RWPE1 (cell line): Measurements from ENCODE around the gene KCNB1.

Experiments used
- CTCF ChIA-PET: fragments of 350-600 bp; sonication (Branson Sonifier 250); formaldehyde crosslinking; extraction: SDS; loops from one replicate; lab custom pipeline; 2021; lab: Yijun Ruan, JAX
- POLR2A ChIA-PET: fragments of 400-600 bp; formaldehyde crosslinking; extraction: SDS; loops from one replicate; lab custom pipeline; 2020; ENCODE audit warnings: antibody characterized with exemption; ENCODE audit not compliant: low non-redundant PET; lab: Yijun Ruan, JAX
- DNase-seq: peaks from one replicate; pipeline ENCODE4 v3.0.0; 2012; ENCODE audit warnings: low spot score
- H3K27ac ChIP-seq: fragments of 450-650 bp; 2 replicates; pipeline ENCODE4 v1.5.1; 2017
- CTCF ChIP-seq: fragments of 450-650 bp; conservative IDR thresholded peaks from 2 replicates; pipeline ENCODE4 v1.5.1; 2017; ENCODE audit warnings: low read depth, mild to moderate bottlenecking

The KCNB1 gene

GRCh38 chr20:49455691-49456090 lies 26.8 kb downstream of the KCNB1 start:
- no peak for DNase-seq
- no peak for TF ChIP-seq CTCF
- ChIA-PET CTCF (interaction anchor here (0.6 to 0.7 kb wide), 2 partner anchors 37 to 42 kb away, joined by 3 read pairs; no protein-coding TSS in a partner anchor), POLR2A (no interaction called here)
- no peak overlapping the region for H3K27ac ChIP-seq

GRCh38 chr20:49452011-49452482 lies 30.4 kb downstream of the KCNB1 start:
- DNase-seq, result peak; percentile 42
- ChIA-PET POLR2A (no interaction called here), CTCF (interaction anchor here (0.8 to 0.9 kb wide), 3 partner anchors 15 to 612 kb away, joined by 3 to 7 read pairs (median 3); no protein-coding TSS in a partner anchor)

GRCh38 chr20:49450281-49450721 lies 32.2 kb downstream of the KCNB1 start:
- H3K27ac ChIP-seq, result peak overlapping the region; percentile 6; the same call in 1 of the 2 replicates

More at GRCh38 chr20:49452011-49452482, 30.4 kb downstream of the KCNB1 start:
- no peak for TF ChIP-seq CTCF
- peak overlapping the region; percentile 77 for H3K27ac ChIP-seq

GRCh38 chr20:49448917-49449316 lies 33.6 kb downstream of the KCNB1 start:
- ChIA-PET CTCF (interaction anchor here (0.5 to 1.5 kb wide), 4 partner anchors 13 to 73 kb away, joined by 3 to 4 read pairs (median 4); no protein-coding TSS in a partner anchor), POLR2A (no interaction called here)
- peak; percentile 75 for DNase-seq
- no peak overlapping the region for H3K27ac ChIP-seq
- no peak for TF ChIP-seq CTCF

More at GRCh38 chr20:49450281-49450721, 32.2 kb downstream of the KCNB1 start:
- POLR2A ChIA-PET, result no interaction called here
- CTCF ChIA-PET, result interaction anchor here (1.5 kb wide), 1 partner anchor 34 kb away, joined by 4 read pairs; no protein-coding TSS in a partner anchor
- no peak for TF ChIP-seq CTCF
- DNase-seq, result no peak

- ChIA-PET POLR2A (no interaction called here), CTCF (interaction anchor here (0.5 to 0.8 kb wide), 3 partner anchors 15 to 158 kb away, joined by 3 to 4 read pairs (median 3); no protein-coding TSS in a partner anchor)
- TF ChIP-seq CTCF, result no peak
- DNase-seq, result no peak
- H3K27ac ChIP-seq, result no peak overlapping the region
Observed at GRCh38 chr20:49447946-49448809, 34.3 kb downstream of the KCNB1 start.

- ChIA-PET CTCF (interaction anchor here (0.6 kb wide), 1 partner anchor 159 kb away, joined by 3 read pairs; no protein-coding TSS in a partner anchor), POLR2A (no interaction called here)
- H3K27ac ChIP-seq, result no peak overlapping the region
- no peak for DNase-seq
- TF ChIP-seq CTCF, result no peak
Observed at GRCh38 chr20:49447364-49447763, 35.1 kb downstream of the KCNB1 start.
